Erythroblast (primary cell): Measurements from ENCODE around the gene RPS6KA2.

Experiments used
- DNase-seq, 2 experiments: peaks; one replicate each; lab custom pipeline; 2025; lab: John Stamatoyannopoulos, UW
- GATA1 ChIP-seq: IDR thresholded peaks from 2 replicates; pipeline ENCODE4 v1.6.1; 2011; ENCODE audit warnings: low read depth, mild to moderate bottlenecking, control low read depth, low read length, moderate library complexity
- POLR2A ChIP-seq: IDR thresholded peaks from 2 replicates; pipeline ENCODE4 v1.6.1; 2011; ENCODE audit warnings: mild to moderate bottlenecking, low read length

The RPS6KA2 gene

GRCh38 chr6:166490671-166491500 is 136.2 kb downstream of the RPS6KA2 start:
- TF ChIP-seq GATA1 (no peak), POLR2A (no peak)
- no peak for DNase-seq

- DNase-seq, result no peak
- TF ChIP-seq GATA1 (no peak), POLR2A (no peak)
Measured at GRCh38 chr6:166489301-166490155, 137.5 kb downstream of the RPS6KA2 start.

- TF ChIP-seq POLR2A, result no peak
- no peak for TF ChIP-seq GATA1
- DNase-seq, result no peak
Measured at GRCh38 chr6:166488701-166489100, 138.3 kb downstream of the RPS6KA2 start.

- peak; percentile 23 to 47 for DNase-seq
Measured at GRCh38 chr6:166488076-166488685, 138.9 kb downstream of the RPS6KA2 start.

GRCh38 chr6:166487148-166487547 is 139.9 kb downstream of the RPS6KA2 start:
- TF ChIP-seq POLR2A, result no peak
- no peak for DNase-seq

More at GRCh38 chr6:166488076-166488685, 138.9 kb downstream of the RPS6KA2 start:
- TF ChIP-seq POLR2A (no peak), GATA1 (no peak)

GRCh38 chr6:166486536-166486880 is 140.5 kb downstream of the RPS6KA2 start:
- no peak for DNase-seq

GRCh38 chr6:166485651-166486535 is 141.2 kb downstream of the RPS6KA2 start:
- TF ChIP-seq GATA1 (no peak), POLR2A (no peak)
- DNase-seq, result no peak

More at GRCh38 chr6:166486536-166486880, 140.5 kb downstream of the RPS6KA2 start:
- no peak for TF ChIP-seq GATA1

GRCh38 chr6:166484863-166485262 is 142.2 kb downstream of the RPS6KA2 start:
- no peak for DNase-seq
- TF ChIP-seq GATA1, result no peak
- no peak for TF ChIP-seq POLR2A

- no peak for DNase-seq
Measured at GRCh38 chr6:166483573-166484250, 143.3 kb downstream of the RPS6KA2 start.

GRCh38 chr6:166483026-166483425 is 144.0 kb downstream of the RPS6KA2 start:
- TF ChIP-seq POLR2A, result no peak
- no peak for TF ChIP-seq GATA1
- DNase-seq, result no peak

More at GRCh38 chr6:166483573-166484250, 143.3 kb downstream of the RPS6KA2 start:
- TF ChIP-seq POLR2A (no peak), GATA1 (no peak)

GRCh38 chr6:166478782-166479592 is 148.1 kb downstream of the RPS6KA2 start:
- no peak for DNase-seq

More at GRCh38 chr6:166478782-166479592, 148.1 kb downstream of the RPS6KA2 start:
- TF ChIP-seq GATA1 (no peak), POLR2A (no peak)
